Calu3 (cell line): Measurements from ENCODE around the gene C1orf232. TPM values are rescaled to one million over a fixed set of nuclear protein-coding genes. Genes with fewer than 3 reads are reported as not detected.

Experiments
- BruUV-seq: library from RNA; stranded (reverse); fragments of 400-500 nt; replicated peaks from 2 replicates; lab custom pipeline; 2021; lab: Mats Ljungman, UMichigan
- CTCF ChIA-PET: fragments of 300-600 bp; sonication (Branson Sonifier 250); formaldehyde crosslinking; loops from one replicate; lab custom pipeline; 2022; ENCODE audit warnings: antibody characterized with exemption; lab: Charles Lee
- DNase-seq: peaks from one replicate; pipeline ENCODE4 v3.0.0; 2022
- H3K27ac Mint-ChIP-seq: one replicate; pipeline ENCODE4 v1.8.0; 2022; ENCODE audit warnings: mixed read lengths; ENCODE audit not compliant: unreplicated experiment
- H3K27me3 Mint-ChIP-seq: one replicate; pipeline ENCODE4 v1.8.0; 2022; ENCODE audit warnings: mixed read lengths; ENCODE audit not compliant: unreplicated experiment
- H3K36me3 Mint-ChIP-seq: one replicate; pipeline ENCODE4 v1.8.0; 2022; ENCODE audit warnings: mild to moderate bottlenecking, moderate library complexity, mixed read lengths; ENCODE audit not compliant: insufficient read depth, unreplicated experiment
- H3K4me1 Mint-ChIP-seq: one replicate; pipeline ENCODE4 v1.8.0; 2022; ENCODE audit warnings: mild to moderate bottlenecking, low read depth, mixed read lengths; ENCODE audit not compliant: unreplicated experiment
- H3K4me3 Mint-ChIP-seq: one replicate; pipeline ENCODE4 v1.8.0; 2022; ENCODE audit warnings: mild to moderate bottlenecking, low read depth, moderate library complexity, mixed read lengths; ENCODE audit not compliant: unreplicated experiment
- H3K9me3 Mint-ChIP-seq: one replicate; pipeline ENCODE4 v1.8.0; 2022; ENCODE audit warnings: low read depth, mixed read lengths; ENCODE audit not compliant: unreplicated experiment
- CTCF ChIP-seq: fragments of 200-600 bp; IDR thresholded peaks from one replicate; pipeline ENCODE4 v1.8.0; 2022; ENCODE audit warnings: antibody characterized with exemption; ENCODE audit not compliant: unreplicated experiment
- intact Hi-C: fragments of 100-400 bp; cut with micrococcal nuclease; formaldehyde crosslinking; loops from one replicate; pipeline ENCODE4 v1.10.0; 2022; ENCODE audit not compliant: unreplicated experiment
- total RNA-seq: library from RNA; stranded (reverse); gene quantifications from 2 replicates; pipeline ENCODE4 v1.2.3, GENCODE V29; 2022

C1orf232 gene
- total RNA-seq, 1 experiment from 2014 or later, result not detected

GRCh38 chr1:26161415-26162219 lies 7.1 kb downstream of the C1orf232 start:
- peaks cover 11% of the 10 kb centered on the region for H3K36me3 Mint-ChIP-seq
- no peak for TF ChIP-seq CTCF
- no TSS peak for BruUV-seq
- peaks cover 13% of the 10 kb centered on the region for H3K27me3 Mint-ChIP-seq
- no peaks in the 10 kb centered on the region for H3K4me1 Mint-ChIP-seq
- peak; percentile 66 for DNase-seq
- peak overlapping the region; percentile 67 for H3K4me3 Mint-ChIP-seq
- CTCF ChIA-PET, result no interaction called here
- H3K27ac Mint-ChIP-seq, result peak overlapping the region; percentile 21
- H3K9me3 Mint-ChIP-seq, result no peaks in the 10 kb centered on the region
- intact Hi-C loops, result loop anchor here (5.0 kb wide), 1 partner anchor 54 kb away; no protein-coding TSS in a partner anchor

GRCh38 chr1:26160527-26161414 lies 8.0 kb downstream of the C1orf232 start:
- DNase-seq, result no peak
- no peak overlapping the region for H3K27ac Mint-ChIP-seq
- TF ChIP-seq CTCF, result no peak
- H3K4me1 Mint-ChIP-seq, result no peaks in the 10 kb centered on the region
- peaks cover 11% of the 10 kb centered on the region for H3K36me3 Mint-ChIP-seq
- CTCF ChIA-PET, result interaction anchor here (0.6 kb wide), 1 partner anchor 271 kb away, joined by 3 read pairs; no protein-coding TSS in a partner anchor
- peak overlapping the region; percentile 67 for H3K4me3 Mint-ChIP-seq
- peaks cover 14% of the 10 kb centered on the region for H3K27me3 Mint-ChIP-seq
- no peaks in the 10 kb centered on the region for H3K9me3 Mint-ChIP-seq
- BruUV-seq, result no TSS peak
- intact Hi-C loops, result loop anchor here (5.0 kb wide), 1 partner anchor 53 kb away; no protein-coding TSS in a partner anchor

GRCh38 chr1:26159743-26160039 lies 9.1 kb downstream of the C1orf232 start:
- intact Hi-C loops, result loop anchor here (5.0 kb wide), 1 partner anchor 52 kb away; no protein-coding TSS in a partner anchor
- H3K9me3 Mint-ChIP-seq, result no peaks in the 10 kb centered on the region
- no peaks in the 10 kb centered on the region for H3K4me1 Mint-ChIP-seq
- no TSS peak for BruUV-seq
- no peak overlapping the region for H3K27ac Mint-ChIP-seq
- H3K4me3 Mint-ChIP-seq, result no peak overlapping the region
- no peak for DNase-seq
- no peak for TF ChIP-seq CTCF
- CTCF ChIA-PET, result no interaction called here
- H3K27me3 Mint-ChIP-seq, result peaks cover 18% of the 10 kb centered on the region
- peaks cover 10% of the 10 kb centered on the region for H3K36me3 Mint-ChIP-seq

GRCh38 chr1:26158908-26159742 lies 9.6 kb downstream of the C1orf232 start, which contains the start of gene FAM110D:
Gene FAM110D, plus strand, starts transcription at chr1:26159079. Its CDS starts 2,213 bp downstream, at chr1:26161292.
- no peaks in the 10 kb centered on the region for H3K4me1 Mint-ChIP-seq
- H3K27ac Mint-ChIP-seq, result no peak within 1 kb of the TSS
- TF ChIP-seq CTCF, result no peak
- intact Hi-C loops, result no loop called here
- BruUV-seq, result no TSS peak
- no peaks in the 10 kb centered on the region for H3K9me3 Mint-ChIP-seq
- H3K27me3 Mint-ChIP-seq, result peaks cover 18% of the 10 kb centered on the region
- DNase-seq, result no peak
- H3K36me3 Mint-ChIP-seq, result peaks cover 5% of the 10 kb centered on the region
- CTCF ChIA-PET, result no interaction called here
- no peak within 1 kb of the TSS for H3K4me3 Mint-ChIP-seq
